NOMO-1 treated with dmso at 0.1 percent for 144 hours (cell line): ENCODE data around the gene ATXN7L3.
"Not testable (repeated sequence)": the region's sequence is repeated elsewhere in the genome, so short reads cannot be mapped to it uniquely, and the experiment has no call there.

Source experiments
- DNase-seq: peaks from one replicate; lab custom pipeline; 2025; ENCODE audit not compliant: unreplicated experiment; lab: John Stamatoyannopoulos, UW

The ATXN7L3 gene

DNA sequence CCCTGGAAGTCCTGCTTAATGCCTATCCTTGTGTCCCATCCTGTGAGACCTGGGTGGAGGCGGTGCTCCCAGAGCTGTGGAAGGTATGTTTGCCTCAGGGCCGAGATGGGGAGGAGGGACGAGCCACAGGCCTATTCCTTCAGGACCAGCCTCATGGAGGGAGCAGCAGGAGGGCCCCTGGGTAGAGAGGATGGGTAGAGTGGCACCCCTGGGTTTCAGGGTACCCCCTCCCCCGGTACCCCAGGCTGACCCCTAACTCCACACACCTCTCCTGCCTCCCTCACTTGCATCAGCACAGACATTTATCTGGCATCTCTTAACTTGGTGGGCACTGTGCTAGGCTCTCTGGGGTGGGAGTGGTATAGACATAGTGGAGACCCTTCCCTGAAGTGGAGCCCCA is 22.0 kb downstream of the ATXN7L3 start:
- no peak for DNase-seq

DNA sequence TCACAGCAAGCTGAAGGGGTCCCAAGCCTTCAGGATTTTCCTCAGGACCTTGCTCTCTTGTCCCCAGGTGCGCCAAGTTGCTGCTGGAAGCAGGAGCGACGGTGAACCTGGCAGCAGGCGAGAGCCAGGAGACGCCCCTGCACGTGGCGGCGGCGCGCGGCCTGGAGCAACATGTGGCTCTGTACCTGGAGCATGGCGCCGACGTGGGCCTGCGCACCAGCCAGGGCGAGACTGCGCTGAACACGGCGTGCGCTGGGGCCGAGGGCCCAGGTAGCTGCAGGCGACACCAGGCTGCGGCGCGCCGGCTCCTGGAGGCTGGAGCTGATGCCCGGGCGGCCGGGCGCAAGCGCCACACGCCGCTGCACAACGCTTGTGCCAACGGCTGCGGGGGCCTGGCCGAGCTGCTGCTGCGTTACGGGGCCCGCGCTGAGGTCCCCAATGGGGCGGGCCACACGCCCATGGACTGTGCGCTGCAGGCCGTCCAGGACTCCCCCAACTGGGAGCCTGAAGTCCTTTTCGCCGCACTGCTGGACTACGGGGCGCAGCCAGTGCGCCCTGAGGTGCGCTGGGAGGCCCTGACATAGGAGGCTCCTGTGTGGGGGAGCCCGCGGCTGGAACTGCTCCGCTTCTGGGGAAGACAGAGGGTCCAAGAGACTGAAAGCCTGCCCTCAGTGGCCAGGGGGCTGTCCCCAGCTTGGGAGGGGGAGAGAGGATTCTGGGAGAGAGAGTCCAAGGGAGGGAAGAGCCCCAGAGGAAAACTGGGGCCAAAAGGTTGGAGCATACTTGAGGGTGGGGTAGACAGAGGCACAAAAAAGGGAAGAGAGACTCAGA is 22.8 kb downstream of the ATXN7L3 start:
- DNase-seq, result no peak

DNA sequence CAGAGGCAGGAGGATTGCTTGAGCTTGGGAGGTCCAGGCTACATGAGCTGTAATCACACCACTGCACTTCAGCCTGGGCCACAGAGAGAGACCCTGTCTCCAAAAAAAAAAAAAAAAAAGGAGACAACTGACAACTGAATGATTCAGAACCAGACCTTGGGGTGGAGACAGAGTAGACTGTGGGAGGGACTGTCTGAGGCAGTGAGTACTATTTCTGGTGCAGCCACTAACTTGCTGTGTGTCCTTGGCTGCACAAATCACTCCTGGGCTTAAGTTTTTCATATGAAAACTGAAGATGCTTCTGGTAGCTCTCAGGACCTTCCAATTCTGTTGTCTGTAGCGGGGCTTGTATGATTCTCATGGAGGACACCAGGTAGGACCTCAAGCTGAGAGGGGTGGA is 23.4 kb downstream of the ATXN7L3 start:
- DNase-seq, result no peak

DNA sequence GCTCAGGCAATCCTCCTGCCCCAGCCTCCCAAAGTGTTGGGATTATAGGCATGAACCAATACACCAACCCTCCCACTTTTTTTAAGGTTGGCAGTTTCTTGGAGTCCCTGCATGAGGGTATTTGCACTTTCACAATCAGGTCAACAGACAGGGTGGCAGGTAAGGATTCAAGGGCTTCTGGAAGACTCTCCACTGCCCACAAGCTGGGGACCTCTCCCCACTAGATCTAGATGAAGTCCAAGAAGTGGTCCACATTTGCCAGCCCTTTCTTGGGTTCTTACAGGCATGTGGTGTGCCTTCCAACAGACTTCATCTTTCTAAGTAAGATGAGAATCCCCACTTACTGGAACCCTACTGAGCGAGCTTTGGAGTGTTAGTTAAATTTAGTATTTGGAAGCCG is 25.3 kb downstream of the ATXN7L3 start:
- no peak for DNase-seq

GRCh38 chr17:44171931-44172455 is 27.7 kb downstream of the ATXN7L3 start:
- DNase-seq, result no peak

DNA sequence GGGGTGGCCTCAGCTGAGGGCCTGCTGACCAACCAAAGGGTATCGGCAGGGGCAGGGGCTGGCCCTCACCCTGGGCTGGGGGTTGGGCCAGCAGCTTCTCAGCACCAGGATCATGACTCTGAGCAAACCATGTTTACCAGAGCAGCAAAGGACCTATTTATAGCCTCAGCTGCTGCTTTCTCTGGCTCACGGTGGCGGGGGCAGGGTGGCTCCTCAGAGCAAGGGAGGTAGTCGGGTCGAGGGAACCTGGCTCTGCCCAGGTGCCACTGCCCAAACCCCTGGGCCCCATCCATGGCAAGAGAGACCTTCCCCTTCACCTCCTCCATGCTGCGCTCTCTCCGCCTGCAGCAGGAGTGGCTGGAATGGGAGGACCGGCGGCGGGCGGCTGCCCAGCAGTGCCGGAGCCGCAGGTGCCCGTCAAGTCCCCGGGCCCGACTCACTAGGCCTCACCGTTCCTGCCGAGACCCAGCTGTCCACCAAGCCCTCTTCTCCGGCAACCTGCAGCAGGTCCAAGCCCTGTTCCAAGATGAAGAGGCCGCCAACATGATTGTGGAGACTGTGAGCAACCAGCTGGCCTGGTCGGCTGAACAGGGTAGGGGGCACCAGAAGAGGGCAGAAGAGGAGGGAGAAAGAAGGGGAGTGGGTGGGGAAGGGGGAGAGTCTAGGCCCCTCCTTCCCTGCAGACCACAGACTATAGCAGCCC is 29.0 kb downstream of the ATXN7L3 start, which contains the start of gene ASB16:
Gene ASB16, plus strand, starts transcription at position 206 of the 703 bp plus-strand sequence. Its CDS starts 86 bp downstream, at position 292.
- DNase-seq, result no peak

GRCh38 chr17:44170135-44170498 is 29.6 kb downstream of the ATXN7L3 start:
- DNase-seq, result no peak

GRCh38 chr17:44167181-44167861 is 32.4 kb downstream of the ATXN7L3 start:
- no peak for DNase-seq

GRCh38 chr17:44164476-44164875 is 35.2 kb downstream of the ATXN7L3 start:
- DNase-seq, result no peak

GRCh38 chr17:44159519-44160210 is 40.0 kb downstream of the ATXN7L3 start:
- no peak for DNase-seq

DNA sequence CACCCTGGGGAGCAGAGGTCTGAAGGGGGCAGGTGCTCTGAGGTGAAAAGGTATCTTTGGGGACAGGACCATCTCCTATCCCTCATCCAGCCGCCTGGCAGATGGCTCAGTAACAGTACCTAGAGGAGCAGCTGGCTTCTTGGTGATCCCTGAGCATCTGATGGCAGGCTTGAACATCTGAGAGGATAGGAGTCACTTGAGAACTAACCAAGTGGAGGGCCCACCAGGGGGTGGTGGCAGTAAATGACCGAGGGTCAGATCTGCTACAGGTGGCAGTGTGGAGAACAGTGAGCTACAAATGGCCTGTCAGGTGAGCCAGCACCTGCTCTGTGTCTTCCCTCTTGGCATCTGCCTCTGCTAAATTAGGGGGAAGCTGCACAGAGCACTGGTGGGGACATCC is 44.2 kb downstream of the ATXN7L3 start:
- no peak for DNase-seq

DNA sequence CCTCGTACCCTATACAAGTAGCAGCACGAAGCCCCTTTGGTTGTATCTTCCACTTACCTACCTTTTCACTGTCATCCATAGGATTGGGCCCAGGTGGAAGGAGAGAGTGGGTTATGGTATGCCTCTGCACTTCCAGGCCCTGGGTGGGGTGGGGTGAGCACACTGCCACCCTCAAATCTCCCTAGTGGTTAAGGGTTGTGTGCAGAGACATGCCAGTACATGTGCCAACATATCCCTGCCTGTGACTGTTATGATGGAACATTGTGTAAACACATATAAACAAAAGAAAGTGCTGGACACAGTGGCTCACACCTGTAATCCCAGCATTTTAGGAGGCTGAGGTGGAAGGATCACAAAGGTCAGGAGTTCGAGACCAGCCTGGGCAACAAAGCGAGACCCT is 46.8 kb downstream of the ATXN7L3 start:
- no peak for DNase-seq

DNA sequence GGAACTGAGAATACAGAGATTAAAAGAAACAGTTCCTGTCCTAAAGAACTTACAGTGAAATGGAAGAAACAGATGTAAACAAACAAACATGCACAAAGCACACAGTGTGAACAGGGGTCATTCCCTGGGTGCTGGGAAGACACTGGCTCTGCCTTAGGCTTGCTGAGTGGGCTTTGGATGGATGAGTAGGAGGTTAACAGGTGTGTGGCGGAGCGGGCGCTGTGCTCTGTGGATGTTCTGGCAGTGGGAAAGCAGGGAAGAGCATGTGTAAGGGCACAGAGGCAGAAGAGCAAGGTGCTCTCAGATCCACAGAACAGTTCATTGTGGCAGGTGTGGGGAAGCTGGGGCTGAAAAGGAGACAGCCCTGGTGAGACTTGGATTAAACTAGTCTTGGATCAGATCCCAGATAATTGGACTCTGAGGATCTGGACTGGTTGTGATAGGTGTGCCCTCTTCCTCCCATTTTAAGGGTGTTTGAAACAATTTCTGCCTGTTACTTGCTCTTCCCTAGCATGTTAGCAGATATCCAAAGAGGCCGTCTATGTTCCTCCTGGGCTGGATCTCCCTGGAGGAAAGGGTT is 49.8 kb downstream of the ATXN7L3 start:
- DNase-seq, result no peak

GRCh38 chr17:44149066-44149465 is 50.6 kb downstream of the ATXN7L3 start:
- DNase-seq, result peak; percentile 45

GRCh38 chr17:44147812-44148211 is 51.9 kb downstream of the ATXN7L3 start:
- DNase-seq, result no peak

GRCh38 chr17:44146375-44147346 is 53.0 kb downstream of the ATXN7L3 start:
- DNase-seq, result no peak

GRCh38 chr17:44144966-44145739 is 54.5 kb downstream of the ATXN7L3 start:
- DNase-seq, result no peak

DNA sequence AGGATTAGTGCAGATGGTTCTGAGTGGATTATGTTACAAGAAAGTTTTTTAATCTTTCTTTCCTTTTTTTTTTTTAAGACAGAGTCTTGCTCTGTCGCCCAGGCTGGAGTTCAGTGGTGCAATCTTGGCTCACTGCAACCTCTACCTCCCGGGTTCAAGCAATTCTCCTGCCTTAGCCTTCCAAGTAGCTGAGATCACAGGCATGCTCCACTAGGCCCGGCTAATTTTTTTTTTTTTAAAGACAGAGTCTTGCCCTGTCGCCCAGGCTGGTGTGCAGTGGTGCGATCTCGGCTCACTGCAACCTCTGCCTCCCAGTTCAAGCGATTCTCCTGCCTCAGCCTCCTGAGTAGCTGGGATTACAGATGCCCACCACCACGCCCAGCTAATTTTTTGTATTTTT is 55.8 kb downstream of the ATXN7L3 start:
- not testable (repeated sequence) for DNase-seq
